HG02884 (cell line): Measurements from ENCODE around the gene CELSR2.

Experiments used
- ATAC-seq: cut with Tn5 transposase; IDR thresholded peaks from one replicate; pipeline ENCODE4 v1.9.1; 2021; ENCODE audit warnings: mild to moderate bottlenecking, moderate library complexity; ENCODE audit not compliant: unreplicated experiment

The CELSR2 gene

GRCh38 chr1:109262231-109263055 is 13.1 kb downstream of the CELSR2 start:
- no peak for ATAC-seq

- ATAC-seq: no peak
Observed at GRCh38 chr1:109263234-109263596, 13.9 kb downstream of the CELSR2 start.

- no peak for ATAC-seq
Observed at GRCh38 chr1:109263597-109264378, 14.4 kb downstream of the CELSR2 start.

- ATAC-seq: no peak
Observed at GRCh38 chr1:109264379-109264755, 15.0 kb downstream of the CELSR2 start.

GRCh38 chr1:109265016-109265415 is 15.7 kb downstream of the CELSR2 start:
- no peak for ATAC-seq

GRCh38 chr1:109265741-109266330 is 16.5 kb downstream of the CELSR2 start:
- ATAC-seq: no peak

GRCh38 chr1:109266965-109267364 is 17.6 kb downstream of the CELSR2 start:
- ATAC-seq: no peak

- ATAC-seq: no peak
Observed at GRCh38 chr1:109267743-109268300, 18.5 kb downstream of the CELSR2 start.

GRCh38 chr1:109268431-109269211 is 19.3 kb downstream of the CELSR2 start:
- no peak for ATAC-seq

GRCh38 chr1:109269212-109269980 is 20.1 kb downstream of the CELSR2 start:
- ATAC-seq: no peak

- ATAC-seq: no peak
Observed at GRCh38 chr1:109269981-109270622, 20.8 kb downstream of the CELSR2 start.

- no peak for ATAC-seq
Observed at GRCh38 chr1:109270623-109271317, 21.4 kb downstream of the CELSR2 start.

GRCh38 chr1:109271458-109271857 is 22.1 kb downstream of the CELSR2 start:
- ATAC-seq: no peak

GRCh38 chr1:109272021-109272799 is 22.9 kb downstream of the CELSR2 start:
- ATAC-seq: no peak

GRCh38 chr1:109272831-109273547 is 23.6 kb downstream of the CELSR2 start:
- ATAC-seq: no peak

- ATAC-seq: no peak
Observed at GRCh38 chr1:109273570-109274288, 24.4 kb downstream of the CELSR2 start.
